Measurements from ENCODE around the gene TRIM3. TPM values are rescaled to one million over a fixed set of nuclear protein-coding genes. Genes with fewer than 3 reads are reported as not detected.
"Not testable (repeated sequence)": the region's sequence is repeated elsewhere in the genome, so short reads cannot be mapped to it uniquely, and the experiment has no call there.

Gene TRIM3
- total RNA-seq (2014; rRNA removed; shearing (Covaris generic)): 18.3 and 24.9 TPM in 2 replicates

DNA sequence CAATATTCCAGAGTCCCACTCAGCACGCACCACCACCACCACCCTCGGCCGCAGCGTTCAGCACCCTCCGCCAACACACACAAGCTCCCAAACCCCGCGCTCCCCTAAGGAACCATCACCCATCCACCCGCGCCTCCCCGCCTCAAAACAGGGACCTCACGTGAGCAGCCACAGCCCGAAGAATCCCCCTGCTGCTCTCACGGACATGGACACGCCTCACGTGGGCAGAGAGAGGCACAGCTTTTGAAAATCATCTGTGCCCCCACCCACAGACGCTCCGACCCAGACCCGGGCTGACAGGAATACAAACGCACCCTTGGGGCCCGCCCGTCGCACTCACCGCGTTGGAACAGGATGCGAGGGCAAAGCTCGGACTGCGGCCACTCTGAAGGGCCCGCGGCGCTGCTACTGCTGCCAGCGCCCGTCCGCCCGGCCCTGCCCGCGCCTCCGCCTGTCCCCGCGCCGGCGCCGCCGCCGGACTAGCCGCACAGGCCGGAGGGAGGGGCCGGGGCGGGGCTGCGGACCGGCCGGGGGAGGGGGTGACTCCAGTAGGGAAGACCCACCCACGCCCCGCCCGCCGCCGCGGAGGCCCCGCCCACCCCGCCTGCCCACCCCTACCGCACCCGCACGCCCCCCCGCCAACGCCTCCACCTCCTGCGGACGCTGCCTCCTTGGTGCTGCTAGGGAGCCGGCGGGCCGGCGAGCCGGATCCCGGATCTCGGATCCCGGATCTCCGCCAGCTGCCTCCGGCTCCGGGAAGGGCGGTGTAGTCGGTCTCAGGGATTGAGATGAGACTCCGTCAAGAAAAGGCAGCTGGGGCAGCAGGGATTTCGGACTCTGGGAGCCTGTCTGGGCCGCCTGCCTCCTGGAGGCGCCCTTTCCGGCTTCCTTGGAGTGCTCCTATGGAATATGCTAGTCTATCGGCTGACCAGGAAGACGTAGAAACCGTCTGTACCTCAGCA lies at the start of gene TRIM3:
TSS of gene TRIM3 (minus strand) at position 491 of the 962 bp plus-strand sequence. CDS start 8,246 bp downstream, outside the sequence.
- peaks cover 19% of the 10 kb centered on the region for H3K36me3 ChIP-seq (replicated peaks; ENCODE audit: control insufficient read depth, insufficient read depth, low read length)
- H3K4me3 ChIP-seq (ENCODE audit: insufficient read depth, low read depth, low read length): peak within 1 kb of the TSS; percentile 79
- peaks cover 5% of the 10 kb centered on the region for H3K27me3 ChIP-seq (ENCODE audit: control insufficient read depth, insufficient read depth, low read length)
- DNase-seq: peak; percentile 100

DNA sequence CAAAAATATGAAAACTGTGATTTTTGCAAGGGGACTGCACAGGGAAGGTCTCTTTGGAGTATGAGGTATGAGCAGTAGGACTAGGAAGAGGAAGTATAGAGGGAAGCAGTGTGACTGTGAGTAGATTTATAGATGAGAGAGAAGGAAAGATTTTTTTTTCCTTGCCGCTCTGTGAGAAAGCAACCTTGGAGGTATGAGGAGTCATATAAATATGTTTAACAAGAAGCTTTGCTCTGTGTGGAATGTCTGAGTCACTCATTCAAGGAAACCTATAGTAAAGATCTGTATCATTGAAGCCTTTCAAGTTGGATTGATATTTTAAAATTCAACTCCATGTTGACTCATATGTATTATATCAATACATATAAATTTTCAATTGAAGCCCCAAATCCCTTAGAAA lies 49.5 kb upstream of the TRIM3 start:
- Histone ChIP-seq H3K36me3 (replicated peaks; ENCODE audit: control insufficient read depth, insufficient read depth, low read length) (peaks cover 2% of the 10 kb centered on the region), H3K4me3 (ENCODE audit: insufficient read depth, low read depth, low read length) (no peak overlapping the region), H3K27me3 (ENCODE audit: control insufficient read depth, insufficient read depth, low read length) (no peaks in the 10 kb centered on the region)
- DNase-seq: no peak

DNA sequence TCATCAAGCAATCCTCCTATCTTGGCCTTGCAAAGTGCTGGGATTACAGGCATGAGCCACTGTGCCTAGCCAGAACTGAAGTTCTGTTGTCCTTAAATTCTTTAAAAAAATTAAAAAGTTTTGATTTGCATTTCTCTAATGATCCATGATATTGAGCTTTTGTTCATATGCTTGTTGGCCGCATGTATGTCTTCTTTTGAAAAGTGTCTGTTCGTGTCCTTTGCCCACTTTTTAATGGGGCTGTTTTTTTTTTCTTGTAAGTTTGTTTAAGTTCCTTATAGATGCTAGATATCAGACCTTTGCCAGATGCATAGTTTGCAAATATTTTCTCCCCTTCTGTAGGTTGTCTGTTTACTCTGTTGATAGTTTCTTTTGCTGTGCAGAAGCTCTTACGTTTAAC lies 48.2 kb upstream of the TRIM3 start:
- not testable (repeated sequence) for DNase-seq; H3K36me3 ChIP-seq (replicated peaks; ENCODE audit: control insufficient read depth, insufficient read depth, low read length); H3K27me3 ChIP-seq (ENCODE audit: control insufficient read depth, insufficient read depth, low read length); H3K4me3 ChIP-seq (ENCODE audit: insufficient read depth, low read depth, low read length)

DNA sequence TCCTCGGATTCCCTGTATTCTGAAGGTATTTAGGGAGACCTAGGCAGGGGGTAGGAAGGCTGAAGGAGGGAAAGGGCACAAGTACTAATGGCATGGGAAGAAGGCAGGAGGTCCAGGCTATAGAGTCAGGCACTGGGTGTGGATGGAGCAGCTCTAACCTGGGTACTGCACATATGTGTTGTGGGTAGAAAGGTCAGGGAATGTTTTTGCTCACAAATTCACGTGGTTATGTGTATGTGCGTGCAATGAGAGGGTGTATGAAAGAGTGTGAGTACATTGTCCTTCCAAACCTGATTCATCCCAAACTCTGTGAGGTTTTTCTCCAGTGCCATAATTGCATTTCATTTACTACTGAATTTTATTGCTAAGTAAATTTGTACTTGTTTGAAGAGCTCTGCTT lies 46.5 kb upstream of the TRIM3 start:
- H3K4me3 ChIP-seq (ENCODE audit: insufficient read depth, low read depth, low read length): no peak overlapping the region
- DNase-seq: no peak
- H3K36me3 ChIP-seq (replicated peaks; ENCODE audit: control insufficient read depth, insufficient read depth, low read length): peaks cover 2% of the 10 kb centered on the region
- no peaks in the 10 kb centered on the region for H3K27me3 ChIP-seq (ENCODE audit: control insufficient read depth, insufficient read depth, low read length)

DNA sequence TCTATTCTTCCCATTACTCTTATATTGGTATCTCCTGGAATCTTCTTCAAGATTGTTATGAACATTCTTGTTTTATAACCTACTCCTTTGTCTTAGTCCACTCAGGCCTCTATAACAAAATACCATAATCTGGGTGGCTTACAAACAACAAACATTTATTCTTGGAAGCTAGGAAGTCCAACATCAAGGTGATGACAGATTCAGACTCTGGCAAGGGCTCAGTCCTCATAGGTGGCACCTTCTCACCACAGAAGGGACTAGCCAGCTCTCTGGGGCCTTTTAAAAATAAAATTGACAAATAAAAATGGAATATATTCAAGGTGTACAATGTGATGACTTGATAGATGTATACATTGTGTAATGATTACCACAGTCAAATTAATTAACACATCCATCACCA lies 43.1 kb upstream of the TRIM3 start:
- DNase-seq: no peak
- H3K36me3 ChIP-seq (replicated peaks; ENCODE audit: control insufficient read depth, insufficient read depth, low read length): peaks cover 5% of the 10 kb centered on the region
- H3K4me3 ChIP-seq (ENCODE audit: insufficient read depth, low read depth, low read length): no peak overlapping the region
- H3K27me3 ChIP-seq (ENCODE audit: control insufficient read depth, insufficient read depth, low read length): no peaks in the 10 kb centered on the region

DNA sequence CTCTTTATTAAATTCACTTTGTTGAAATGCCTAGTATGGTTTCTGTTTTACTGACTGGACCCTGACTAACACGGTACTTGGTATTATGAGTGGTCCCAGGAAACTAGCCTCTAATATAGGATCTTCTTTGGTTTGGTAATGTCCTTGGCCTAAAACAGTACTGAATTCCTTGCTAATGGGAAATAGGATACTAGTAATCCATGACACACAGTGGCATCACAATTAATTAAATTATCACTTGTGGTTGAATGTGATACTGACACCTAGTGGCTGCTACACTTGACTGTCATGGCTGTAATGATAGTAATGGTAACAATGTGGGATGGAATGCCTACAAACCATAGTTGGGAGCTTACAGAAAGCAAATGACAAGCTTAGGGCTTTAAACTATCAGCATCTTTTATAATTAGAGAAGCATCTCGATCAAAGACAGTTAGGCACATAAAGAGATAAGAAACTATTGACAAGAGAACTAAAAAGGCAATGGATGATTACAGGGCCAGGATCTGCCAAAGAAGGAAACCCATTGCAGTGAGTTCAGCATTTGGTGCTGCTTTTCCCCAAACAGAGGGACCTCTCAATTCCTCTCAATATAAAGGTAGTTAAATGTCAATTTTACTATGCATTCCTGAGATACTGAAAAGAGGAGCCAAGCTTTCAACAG lies 32.0 kb upstream of the TRIM3 start:
- Histone ChIP-seq H3K36me3 (replicated peaks; ENCODE audit: control insufficient read depth, insufficient read depth, low read length) (peaks cover 2% of the 10 kb centered on the region), H3K27me3 (ENCODE audit: control insufficient read depth, insufficient read depth, low read length) (no peaks in the 10 kb centered on the region), H3K4me3 (ENCODE audit: insufficient read depth, low read depth, low read length) (no peak overlapping the region)
- peak; percentile 57 for DNase-seq

DNA sequence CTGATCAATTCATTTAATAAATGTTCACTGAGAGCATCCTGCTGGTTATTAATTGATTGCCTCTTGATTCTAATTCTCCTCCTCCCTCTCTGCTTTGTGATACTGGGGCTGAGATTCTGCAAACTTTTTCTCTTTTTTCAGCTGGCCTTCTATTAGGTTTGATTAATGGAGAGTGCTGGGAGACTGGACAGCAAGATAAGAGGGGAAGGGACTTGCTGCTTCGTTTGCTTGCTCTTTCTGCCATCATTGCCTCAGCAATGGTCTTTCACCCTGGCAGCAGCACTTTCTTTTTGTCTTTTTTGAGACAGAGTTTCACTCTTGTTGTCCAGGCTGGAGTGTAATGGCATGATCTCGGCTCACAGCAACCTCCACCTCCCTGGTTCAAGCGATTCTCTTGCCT lies 30.4 kb upstream of the TRIM3 start:
- H3K27me3 ChIP-seq (ENCODE audit: control insufficient read depth, insufficient read depth, low read length): no peaks in the 10 kb centered on the region
- DNase-seq: no peak
- peaks cover 4% of the 10 kb centered on the region for H3K36me3 ChIP-seq (replicated peaks; ENCODE audit: control insufficient read depth, insufficient read depth, low read length)
- no peak overlapping the region for H3K4me3 ChIP-seq (ENCODE audit: insufficient read depth, low read depth, low read length)

DNA sequence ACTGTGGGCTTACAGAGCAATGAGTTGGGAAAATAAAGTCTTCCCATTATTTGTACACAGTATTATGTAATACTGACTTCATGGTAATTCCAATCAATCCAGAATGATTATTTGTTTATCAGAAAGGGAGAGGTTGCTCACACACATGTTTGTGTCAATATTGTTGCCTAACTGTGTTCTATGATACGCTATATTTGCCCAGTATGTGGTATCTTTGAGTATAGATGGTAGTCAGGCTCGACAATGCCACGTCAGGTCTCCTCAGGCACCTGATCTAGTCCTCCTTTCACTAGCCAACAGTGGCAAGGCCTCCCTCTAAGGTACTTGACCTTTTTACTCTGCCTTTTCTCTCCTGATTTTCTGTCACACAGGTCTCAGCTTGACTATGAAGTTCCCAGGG lies 28.6 kb upstream of the TRIM3 start:
- Histone ChIP-seq H3K4me3 (ENCODE audit: insufficient read depth, low read depth, low read length) (no peak overlapping the region), H3K36me3 (replicated peaks; ENCODE audit: control insufficient read depth, insufficient read depth, low read length) (peaks cover 6% of the 10 kb centered on the region), H3K27me3 (ENCODE audit: control insufficient read depth, insufficient read depth, low read length) (no peaks in the 10 kb centered on the region)
- no peak for DNase-seq

DNA sequence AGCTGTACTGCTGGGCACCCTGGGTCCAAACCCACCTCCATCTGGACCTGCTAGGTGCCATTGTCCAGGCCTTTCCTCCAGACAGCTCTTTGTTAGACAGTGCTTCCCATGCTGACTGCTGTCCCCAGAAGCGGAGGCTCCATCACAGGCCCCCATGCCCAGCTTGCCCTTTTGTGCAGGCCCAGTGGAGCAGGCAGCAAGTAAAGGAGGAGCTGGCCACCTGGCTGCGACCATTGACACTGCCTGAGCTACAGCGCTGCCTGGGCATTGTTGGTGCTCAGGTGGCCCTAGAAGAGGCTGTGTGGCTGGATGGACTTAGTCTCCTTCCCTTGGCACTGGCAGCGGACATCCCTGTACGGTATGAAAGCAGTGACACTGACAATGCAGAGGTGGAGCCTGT lies 24.8 kb upstream of the TRIM3 start:
- no peak for DNase-seq
- Histone ChIP-seq H3K4me3 (ENCODE audit: insufficient read depth, low read depth, low read length) (no peak overlapping the region), H3K27me3 (ENCODE audit: control insufficient read depth, insufficient read depth, low read length) (no peaks in the 10 kb centered on the region)

DNA sequence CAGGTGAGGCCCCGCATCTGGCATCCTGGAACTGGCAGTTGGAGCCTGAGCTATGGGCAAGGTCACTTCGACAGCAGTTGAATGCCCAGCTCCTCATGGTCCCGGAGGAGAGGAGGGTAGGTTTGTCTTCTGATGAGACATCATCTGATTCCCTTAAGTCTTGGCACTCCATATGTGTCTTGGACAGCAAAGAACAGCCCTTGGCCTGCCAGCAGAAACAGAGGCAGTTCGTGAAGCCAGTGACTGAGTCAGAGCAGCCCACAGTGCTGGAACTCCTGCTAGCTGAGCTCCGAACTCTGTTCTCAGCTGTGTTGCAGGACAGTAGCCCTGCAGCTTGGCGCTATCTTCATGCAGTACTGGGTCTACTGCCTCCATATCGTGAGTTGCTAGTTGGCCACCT lies 24.4 kb upstream of the TRIM3 start:
- H3K36me3 ChIP-seq (replicated peaks; ENCODE audit: control insufficient read depth, insufficient read depth, low read length): peaks cover 8% of the 10 kb centered on the region

More for the DNA sequence above, 24.8 kb upstream of the TRIM3 start:
- peaks cover 8% of the 10 kb centered on the region for H3K36me3 ChIP-seq (replicated peaks; ENCODE audit: control insufficient read depth, insufficient read depth, low read length)

DNA sequence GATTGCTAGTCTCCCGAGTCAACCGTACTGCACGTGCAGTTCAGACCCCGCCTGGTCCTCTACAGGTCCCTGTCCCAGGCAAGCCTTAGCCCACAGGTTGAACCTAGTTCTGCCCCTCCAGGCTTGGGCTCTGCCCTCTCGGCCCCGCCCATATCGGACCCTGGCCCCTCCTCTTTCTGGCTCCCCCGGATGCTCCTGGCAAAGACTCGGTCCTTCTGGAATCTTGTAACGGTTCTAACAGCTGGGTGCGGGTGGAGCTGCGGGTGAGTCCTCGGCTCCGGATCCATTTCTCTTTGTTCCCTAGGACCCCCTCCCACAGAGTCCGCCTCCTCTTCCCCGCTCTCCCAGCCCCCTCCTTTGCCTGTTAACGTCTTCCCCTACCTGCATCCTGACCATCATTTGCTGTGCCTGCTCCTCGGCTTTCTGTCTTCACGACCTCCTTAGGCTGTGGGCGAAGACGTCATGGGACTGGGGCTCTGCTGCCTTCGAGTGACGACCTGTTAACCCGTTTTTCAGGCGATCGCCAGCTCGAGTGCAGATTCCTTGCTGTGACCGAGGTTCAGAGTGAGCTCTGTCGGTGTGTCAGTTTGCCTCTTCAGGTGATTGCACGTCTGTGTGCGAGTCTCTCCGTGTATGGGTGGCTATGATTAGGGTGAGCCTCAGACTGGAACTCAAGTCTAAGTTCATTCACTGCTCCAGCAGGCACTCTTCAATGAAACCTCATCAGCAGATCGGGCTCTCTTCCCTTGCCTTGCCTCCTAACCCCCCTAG lies 23.5 kb upstream of the TRIM3 start, which contains the start of gene DNHD1:
TSS of gene DNHD1 (plus strand) at position 212 of the 771 bp plus-strand sequence. CDS start 936 bp downstream, outside the sequence.
- Histone ChIP-seq H3K36me3 (replicated peaks; ENCODE audit: control insufficient read depth, insufficient read depth, low read length) (peaks cover 7% of the 10 kb centered on the region), H3K27me3 (ENCODE audit: control insufficient read depth, insufficient read depth, low read length) (no peaks in the 10 kb centered on the region), H3K4me3 (ENCODE audit: insufficient read depth, low read depth, low read length) (no peak within 1 kb of the TSS)
- DNase-seq: peak; percentile 89

More for the DNA sequence above, 24.4 kb upstream of the TRIM3 start:
- no peak for DNase-seq
- H3K4me3 ChIP-seq (ENCODE audit: insufficient read depth, low read depth, low read length): no peak overlapping the region
- no peaks in the 10 kb centered on the region for H3K27me3 ChIP-seq (ENCODE audit: control insufficient read depth, insufficient read depth, low read length)

DNA sequence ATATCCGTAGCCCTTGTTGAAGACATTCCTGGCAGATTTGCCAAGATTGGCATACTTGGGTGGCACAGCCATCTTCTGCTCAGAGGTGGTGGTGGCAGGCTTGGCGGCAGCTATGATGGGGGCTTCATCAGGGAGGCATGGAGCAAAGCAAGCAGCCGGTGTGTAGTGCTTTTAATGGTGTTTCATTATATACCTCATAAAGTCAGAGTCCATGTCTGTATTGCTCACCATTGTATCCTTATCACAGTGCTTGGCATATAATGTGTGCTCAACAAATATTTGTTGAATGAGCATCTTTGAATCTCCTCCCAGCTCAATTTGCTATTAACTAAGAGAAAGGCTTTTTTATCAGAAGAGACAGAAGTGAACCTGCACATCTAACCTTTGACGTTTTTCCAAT lies 15.6 kb upstream of the TRIM3 start:
- no peak overlapping the region for H3K4me3 ChIP-seq (ENCODE audit: insufficient read depth, low read depth, low read length)
- no peaks in the 10 kb centered on the region for H3K27me3 ChIP-seq (ENCODE audit: control insufficient read depth, insufficient read depth, low read length)
- no peak for DNase-seq
- peaks cover 11% of the 10 kb centered on the region for H3K36me3 ChIP-seq (replicated peaks; ENCODE audit: control insufficient read depth, insufficient read depth, low read length)

DNA sequence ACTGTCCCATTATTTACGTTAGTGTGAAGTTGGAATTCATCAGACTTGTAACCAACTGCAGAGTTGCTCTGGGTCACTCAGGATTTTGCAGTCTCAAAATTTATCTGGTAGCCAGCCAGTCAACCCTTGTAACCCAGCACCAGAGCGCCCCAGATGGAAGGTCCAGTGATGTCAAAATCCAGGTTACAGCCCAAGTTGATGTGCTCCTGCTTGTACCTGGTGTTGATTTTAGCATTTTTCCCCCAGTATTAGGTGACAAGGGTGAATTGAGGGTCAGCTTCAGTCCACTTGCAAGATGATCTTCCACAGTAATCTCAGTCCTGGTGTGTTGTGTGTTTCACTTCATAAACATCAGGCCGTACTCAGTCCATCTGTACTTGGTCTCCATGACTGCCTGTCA lies 15.1 kb upstream of the TRIM3 start:
- no peak for DNase-seq
- no peaks in the 10 kb centered on the region for H3K27me3 ChIP-seq (ENCODE audit: control insufficient read depth, insufficient read depth, low read length)
- peaks cover 12% of the 10 kb centered on the region for H3K36me3 ChIP-seq (replicated peaks; ENCODE audit: control insufficient read depth, insufficient read depth, low read length)
- no peak overlapping the region for H3K4me3 ChIP-seq (ENCODE audit: insufficient read depth, low read depth, low read length)

DNA sequence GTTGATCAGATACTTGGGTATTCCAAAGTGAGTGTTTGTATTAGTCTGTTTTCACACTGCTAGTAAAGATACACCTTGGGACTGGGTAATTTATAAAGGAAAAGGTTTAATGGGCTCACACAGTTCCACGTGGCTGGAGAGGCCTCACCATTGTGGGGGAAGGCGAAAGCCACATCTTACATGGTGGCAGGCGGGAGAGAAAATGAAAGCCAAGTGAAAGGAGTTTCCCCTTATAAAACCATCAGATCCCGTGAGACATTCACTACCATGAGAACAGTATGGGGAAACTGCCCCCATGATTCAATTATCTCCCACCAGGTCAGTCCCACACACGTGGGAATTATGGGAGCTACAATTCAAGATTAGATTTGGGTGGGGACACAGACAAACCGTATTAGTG lies 14.6 kb upstream of the TRIM3 start:
- DNase-seq: no peak
- no peaks in the 10 kb centered on the region for H3K27me3 ChIP-seq (ENCODE audit: control insufficient read depth, insufficient read depth, low read length)
- peaks cover 13% of the 10 kb centered on the region for H3K36me3 ChIP-seq (replicated peaks; ENCODE audit: control insufficient read depth, insufficient read depth, low read length)
- no peak overlapping the region for H3K4me3 ChIP-seq (ENCODE audit: insufficient read depth, low read depth, low read length)

Data from H7 (cell line).